Type B pancreatic cell (in vitro differentiated cells): ENCODE measurements around the gene TIE1. TPM values are rescaled to one million over a fixed set of nuclear protein-coding genes. Genes with fewer than 3 reads are reported as not detected.

Source experiments
- DNase-seq: peaks from one replicate; pipeline ENCODE4 v3.0.0; 2021; ENCODE audit warnings: mixed read lengths; ENCODE audit not compliant: unreplicated experiment; ENCODE audit errors: extremely low spot score
- H3K27ac Mint-ChIP-seq: 2 replicates; pipeline ENCODE4 v1.8.0; 2021; ENCODE audit warnings: mild to moderate bottlenecking, mixed read lengths
- H3K27me3 Mint-ChIP-seq: 2 replicates; pipeline ENCODE4 v1.8.0; 2021; ENCODE audit warnings: mixed read lengths
- H3K36me3 Mint-ChIP-seq: 2 replicates; pipeline ENCODE4 v1.8.0; 2021; ENCODE audit warnings: mixed read lengths
- H3K4me1 Mint-ChIP-seq: one replicate; pipeline ENCODE4 v1.8.0; 2021; ENCODE audit warnings: mixed read lengths; ENCODE audit not compliant: unreplicated experiment
- H3K4me3 Mint-ChIP-seq: 2 replicates; pipeline ENCODE4 v1.8.0; 2021; ENCODE audit warnings: mild to moderate bottlenecking, mixed read lengths
- H3K9me3 Mint-ChIP-seq: 2 replicates; pipeline ENCODE4 v1.8.0; 2021; ENCODE audit warnings: mixed read lengths
- total RNA-seq: library from RNA; stranded (reverse); gene quantifications from 2 replicates; pipeline ENCODE4 v1.2.1, GENCODE V29; 2021; ENCODE audit warnings: low replicate concordance
- TF ChIP-seq, protein P1 (sequence below): fragments of 200-600 bp; sonication (generic); conservative IDR thresholded peaks from 2 replicates; pipeline ENCODE4 v1.5.0; 2021; ENCODE audit warnings: antibody characterized with exemption, mild to moderate bottlenecking

TIE1 gene
- total RNA-seq, 1 donor from 2014 or later: 1.3 TPM

- Mint-ChIP-seq H3K4me3 (no peak overlapping the region), H3K9me3 (no peaks in the 10 kb centered on the region), H3K4me1 (no peaks in the 10 kb centered on the region), H3K36me3 (no peaks in the 10 kb centered on the region), H3K27me3 (peaks cover 12% of the 10 kb centered on the region), H3K27ac (no peak overlapping the region)
- no peak for DNase-seq
- TF ChIP-seq, protein P1, sequence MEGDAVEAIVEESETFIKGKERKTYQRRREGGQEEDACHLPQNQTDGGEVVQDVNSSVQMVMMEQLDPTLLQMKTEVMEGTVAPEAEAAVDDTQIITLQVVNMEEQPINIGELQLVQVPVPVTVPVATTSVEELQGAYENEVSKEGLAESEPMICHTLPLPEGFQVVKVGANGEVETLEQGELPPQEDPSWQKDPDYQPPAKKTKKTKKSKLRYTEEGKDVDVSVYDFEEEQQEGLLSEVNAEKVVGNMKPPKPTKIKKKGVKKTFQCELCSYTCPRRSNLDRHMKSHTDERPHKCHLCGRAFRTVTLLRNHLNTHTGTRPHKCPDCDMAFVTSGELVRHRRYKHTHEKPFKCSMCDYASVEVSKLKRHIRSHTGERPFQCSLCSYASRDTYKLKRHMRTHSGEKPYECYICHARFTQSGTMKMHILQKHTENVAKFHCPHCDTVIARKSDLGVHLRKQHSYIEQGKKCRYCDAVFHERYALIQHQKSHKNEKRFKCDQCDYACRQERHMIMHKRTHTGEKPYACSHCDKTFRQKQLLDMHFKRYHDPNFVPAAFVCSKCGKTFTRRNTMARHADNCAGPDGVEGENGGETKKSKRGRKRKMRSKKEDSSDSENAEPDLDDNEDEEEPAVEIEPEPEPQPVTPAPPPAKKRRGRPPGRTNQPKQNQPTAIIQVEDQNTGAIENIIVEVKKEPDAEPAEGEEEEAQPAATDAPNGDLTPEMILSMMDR: no peak
Measured at GRCh38 chr1:43255438-43256210, 45.2 kb upstream of the TIE1 start.

DNA sequence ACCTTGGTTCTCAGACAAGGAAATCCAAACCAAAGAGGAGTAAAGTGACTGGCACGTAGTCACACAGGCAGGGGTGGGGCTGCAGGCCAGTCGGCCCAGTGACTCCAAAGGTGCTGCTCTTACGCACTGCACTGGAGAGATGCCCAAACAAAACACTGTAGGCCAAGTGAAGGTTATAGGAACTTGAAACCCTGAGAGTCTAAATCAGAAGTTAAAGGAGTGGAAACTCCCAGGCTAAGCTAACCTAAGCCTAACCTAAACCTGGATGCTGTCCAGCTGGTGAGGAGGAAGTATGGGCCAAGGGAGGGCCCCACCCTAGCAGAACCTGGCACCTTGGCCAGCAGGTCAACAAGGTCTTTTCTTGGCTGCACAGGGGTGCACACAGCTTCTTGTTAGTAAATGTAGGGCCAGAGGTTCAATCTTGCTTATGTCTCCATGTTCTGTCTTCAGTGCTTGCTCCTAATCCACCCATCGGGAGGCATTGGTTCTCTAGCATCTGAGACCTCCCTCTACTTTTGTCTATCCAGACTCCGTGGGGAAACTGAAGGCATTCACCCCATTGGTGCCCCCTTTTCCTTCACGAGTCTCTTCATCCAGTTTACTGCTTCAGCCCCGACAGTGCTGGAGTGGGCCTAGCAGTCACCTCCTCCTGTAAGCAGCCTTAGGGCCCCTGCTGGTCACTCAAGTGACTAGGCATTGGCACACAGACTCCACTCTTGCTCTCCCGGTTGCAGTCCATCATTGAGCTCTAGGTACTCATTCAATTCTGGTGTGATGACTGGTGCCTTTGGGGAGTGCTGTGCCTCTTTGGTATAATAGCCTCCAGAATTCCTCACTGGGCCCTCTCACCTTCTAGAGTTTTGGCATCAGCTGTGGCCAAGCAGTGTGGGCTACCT lies 43.9 kb upstream of the TIE1 start:
- Mint-ChIP-seq H3K36me3 (no peaks in the 10 kb centered on the region), H3K4me1 (no peaks in the 10 kb centered on the region), H3K9me3 (peaks cover 4% of the 10 kb centered on the region), H3K4me3 (no peak overlapping the region), H3K27ac (no peak overlapping the region), H3K27me3 (peaks cover 12% of the 10 kb centered on the region)
- DNase-seq: no peak
- TF ChIP-seq, protein P1: no peak

DNA sequence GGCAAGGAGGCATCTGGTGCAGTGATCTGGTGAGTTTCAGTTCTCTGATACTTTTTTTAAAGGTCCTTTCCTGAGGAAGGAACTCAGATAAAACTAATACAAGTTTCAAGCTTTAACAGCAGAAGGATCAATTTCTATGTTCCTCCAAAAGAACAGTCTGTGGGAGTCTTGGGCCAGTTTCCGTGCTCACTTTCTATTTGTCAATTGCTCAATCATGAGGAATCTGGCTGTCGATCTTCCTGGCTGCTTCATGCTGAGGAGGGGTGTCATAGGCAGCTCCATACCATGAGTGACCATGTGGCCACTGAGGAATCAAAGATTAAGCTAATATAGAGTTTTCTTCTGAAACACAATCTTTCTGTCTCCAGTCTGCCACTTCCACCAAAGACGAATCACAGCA lies 42.4 kb upstream of the TIE1 start:
- H3K27me3 Mint-ChIP-seq: peaks cover 5% of the 10 kb centered on the region
- DNase-seq: no peak
- H3K4me3 Mint-ChIP-seq: no peak overlapping the region
- no peak overlapping the region for H3K27ac Mint-ChIP-seq
- H3K9me3 Mint-ChIP-seq: peaks cover 4% of the 10 kb centered on the region
- TF ChIP-seq, protein P1: no peak
- H3K36me3 Mint-ChIP-seq: peaks cover 4% of the 10 kb centered on the region
- no peaks in the 10 kb centered on the region for H3K4me1 Mint-ChIP-seq

- H3K27me3 Mint-ChIP-seq: peaks cover 1% of the 10 kb centered on the region
- TF ChIP-seq, protein P1: no peak
- H3K36me3 Mint-ChIP-seq: peaks cover 4% of the 10 kb centered on the region
- H3K9me3 Mint-ChIP-seq: peaks cover 9% of the 10 kb centered on the region
- H3K4me1 Mint-ChIP-seq: peaks cover 3% of the 10 kb centered on the region
- no peak overlapping the region for H3K27ac Mint-ChIP-seq
- H3K4me3 Mint-ChIP-seq: no peak overlapping the region
- DNase-seq: no peak
Measured at GRCh38 chr1:43265431-43265830, 35.4 kb upstream of the TIE1 start.

DNA sequence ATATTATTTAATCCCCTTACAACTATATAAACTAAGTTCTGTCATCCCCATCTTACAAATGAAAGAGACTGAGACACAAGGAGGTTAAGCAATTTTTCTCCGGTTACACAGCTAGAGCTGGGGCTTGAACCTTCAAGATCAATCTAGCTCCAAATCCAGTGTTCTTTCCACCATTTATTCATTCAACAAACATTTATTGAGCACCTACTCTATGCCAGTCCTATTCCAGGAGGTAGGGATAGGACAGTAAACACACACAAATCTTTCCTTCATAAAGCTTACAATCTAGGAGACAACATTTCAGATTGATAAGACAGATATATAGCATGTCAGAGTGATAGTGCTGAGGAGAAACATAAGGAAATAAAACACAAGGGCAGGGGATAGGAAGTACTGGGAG lies 33.9 kb upstream of the TIE1 start:
- no peak for DNase-seq
- TF ChIP-seq, protein P1: no peak
- Mint-ChIP-seq H3K4me1 (peaks cover 17% of the 10 kb centered on the region), H3K4me3 (no peak overlapping the region), H3K27me3 (peaks cover 3% of the 10 kb centered on the region), H3K9me3 (peaks cover 4% of the 10 kb centered on the region), H3K27ac (no peak overlapping the region), H3K36me3 (peaks cover 7% of the 10 kb centered on the region)
